Subcutaneous adipose tissue (tissue), 4 donors: ENCODE measurements around the gene FUBP1. TPM values are rescaled to one million over a fixed set of nuclear protein-coding genes. Genes with fewer than 3 reads are reported as not detected.

Experiments used
- CTCF ChIP-seq: fragments of 450-650 bp; IDR thresholded peaks from one replicate; pipeline ENCODE4 v1.5.1; 2016; ENCODE audit warnings: low read depth, mild to moderate bottlenecking, control low read depth, antibody characterized with exemption, moderate library complexity
- total RNA-seq, 4 donors: library from RNA; depleted of rRNA; stranded (reverse); fragments of >200 nt; gene quantifications; one replicate each; pipeline ENCODE4 v1.1.0, GENCODE V29; 2016

FUBP1 gene
- total RNA-seq, 4 donors from 2014 or later: 82.4 to 118 (median 92.8) TPM

- TF ChIP-seq CTCF: no peak
These were observed 5.1 kb upstream of the FUBP1 start for GRCh38 chr1:77983997-77984355.

GRCh38 chr1:77978293-77978968, 441 bp downstream of the FUBP1 start:
- TF ChIP-seq CTCF: no peak

GRCh38 chr1:77977989-77978292, 931 bp downstream of the FUBP1 start:
- TF ChIP-seq CTCF: no peak

GRCh38 chr1:77976433-77977076, 2.3 kb downstream of the FUBP1 start:
- no peak for TF ChIP-seq CTCF

GRCh38 chr1:77975907-77976306, 3.0 kb downstream of the FUBP1 start:
- no peak for TF ChIP-seq CTCF

- no peak for TF ChIP-seq CTCF
These were observed 3.5 kb downstream of the FUBP1 start for GRCh38 chr1:77975386-77975785.

GRCh38 chr1:77972080-77972479, 6.8 kb downstream of the FUBP1 start:
- TF ChIP-seq CTCF: no peak
